H9 (cell line): ENCODE measurements around the gene RASA3. TPM values are rescaled to one million over a fixed set of nuclear protein-coding genes. Genes with fewer than 3 reads are reported as not detected.

ENCODE experiments used
- DNase-seq: peaks from one replicate; pipeline ENCODE4 v3.0.0-alpha.2; 2017
- H2AFZ ChIP-seq: one replicate; pipeline ENCODE4 v1.6.1; 2013; ENCODE audit warnings: mild to moderate bottlenecking, low read length, control low read depth, moderate library complexity
- H2AK5ac ChIP-seq: 2 replicates; pipeline ENCODE4 v1.6.1; 2013; ENCODE audit warnings: low read length, control low read depth, mixed read lengths; ENCODE audit not compliant: insufficient read length
- H2BK120ac ChIP-seq: one replicate; pipeline ENCODE4 v1.6.1; 2013; ENCODE audit warnings: low read depth, mild to moderate bottlenecking, low read length, control low read depth, inconsistent platforms; ENCODE audit not compliant: poor library complexity, severe bottlenecking
- H2BK12ac ChIP-seq: 2 replicates; pipeline ENCODE4 v1.6.1; 2013; ENCODE audit warnings: low read length, control low read depth, mixed read lengths, low read depth; ENCODE audit not compliant: insufficient read length
- H2BK15ac ChIP-seq: 2 replicates; pipeline ENCODE4 v1.6.1; 2013; ENCODE audit warnings: low read depth, low read length, control low read depth
- H2BK20ac ChIP-seq: one replicate; pipeline ENCODE4 v1.6.1; 2013; ENCODE audit warnings: low read depth, mild to moderate bottlenecking, low read length, control low read depth, inconsistent platforms; ENCODE audit not compliant: poor library complexity, severe bottlenecking
- H2BK5ac ChIP-seq: 2 replicates; pipeline ENCODE4 v1.6.1; 2013; ENCODE audit warnings: low read length, control low read depth, mixed read lengths; ENCODE audit not compliant: insufficient read length
- H3K14ac ChIP-seq: 2 replicates; pipeline ENCODE4 v1.6.1; 2013; ENCODE audit warnings: low read length, control low read depth; ENCODE audit not compliant: insufficient read depth
- H3K18ac ChIP-seq: 2 replicates; pipeline ENCODE4 v1.6.1; 2013; ENCODE audit warnings: low read depth, mild to moderate bottlenecking, mixed read lengths, low read length, control low read depth; ENCODE audit not compliant: insufficient read length
- H3K23ac ChIP-seq: 2 replicates; pipeline ENCODE4 v1.6.1; 2013; ENCODE audit warnings: low read length, control low read depth, mixed read lengths, low read depth; ENCODE audit not compliant: insufficient read length
- H3K23me2 ChIP-seq: 2 replicates; pipeline ENCODE4 v1.6.1; 2013; ENCODE audit warnings: low read depth, mild to moderate bottlenecking, mixed read lengths, low read length, control low read depth; ENCODE audit not compliant: insufficient read length, poor library complexity, severe bottlenecking
- H3K27ac ChIP-seq: 2 replicates; pipeline ENCODE4 v1.5.1; 2013; ENCODE audit warnings: low read length, control low read depth, mixed read lengths, low read depth; ENCODE audit not compliant: insufficient read length
- H3K27me3 ChIP-seq: 2 replicates; pipeline ENCODE4 v1.6.1; 2013; ENCODE audit warnings: low read length, control low read depth, inconsistent platforms; ENCODE audit not compliant: insufficient read depth
- H3K4ac ChIP-seq: 2 replicates; pipeline ENCODE4 v1.6.1; 2013; ENCODE audit warnings: low read depth, mild to moderate bottlenecking, control low read depth, inconsistent platforms, low read length, moderate library complexity
- H3K4me1 ChIP-seq: 2 replicates; pipeline ENCODE4 v1.6.1; 2013; ENCODE audit warnings: low read length, control low read depth, inconsistent platforms; ENCODE audit not compliant: insufficient read depth
- H3K4me2 ChIP-seq: 2 replicates; pipeline ENCODE4 v1.6.1; 2013; ENCODE audit warnings: low read length, control low read depth, mixed read lengths; ENCODE audit not compliant: insufficient read length, insufficient read depth
- H3K56ac ChIP-seq: 2 replicates; pipeline ENCODE4 v1.6.1; 2013; ENCODE audit warnings: low read depth, mild to moderate bottlenecking, mixed read lengths, low read length, control low read depth; ENCODE audit not compliant: insufficient read length
- H3K79me1 ChIP-seq: 2 replicates; pipeline ENCODE4 v1.6.1; 2013; ENCODE audit warnings: low read depth, mild to moderate bottlenecking, moderate library complexity, low read length, control low read depth, inconsistent platforms; ENCODE audit not compliant: insufficient read depth, poor library complexity, severe bottlenecking
- H3K79me2 ChIP-seq: 2 replicates; pipeline ENCODE4 v1.6.1; 2013; ENCODE audit warnings: low read length, control low read depth, inconsistent platforms; ENCODE audit not compliant: insufficient read depth
- H3K9ac ChIP-seq: 2 replicates; pipeline ENCODE4 v1.6.1; 2013; ENCODE audit warnings: low read length, control low read depth, mixed read lengths; ENCODE audit not compliant: insufficient read length; ENCODE audit errors: extremely low read depth
- H3K9me3 ChIP-seq: one replicate; pipeline ENCODE4 v1.6.1; 2013; ENCODE audit warnings: low read depth, low read length, inconsistent platforms; ENCODE audit not compliant: control insufficient read depth
- H3T11ph ChIP-seq: one replicate; pipeline ENCODE4 v1.6.1; 2013; ENCODE audit warnings: mild to moderate bottlenecking, low read length, control low read depth, inconsistent platforms
- H4K20me1 ChIP-seq: one replicate; pipeline ENCODE4 v1.6.1; 2013; ENCODE audit not compliant: control insufficient read depth, insufficient read length, insufficient read depth
- H4K5ac ChIP-seq: 2 replicates; pipeline ENCODE4 v1.6.1; 2013; ENCODE audit warnings: low read depth, mild to moderate bottlenecking, mixed read lengths, low read length, control low read depth; ENCODE audit not compliant: insufficient read length
- H4K8ac ChIP-seq: replicated peaks from 2 replicates; pipeline ENCODE4 v1.6.1; 2013; ENCODE audit warnings: low read length, control low read depth, mixed read lengths, low read depth; ENCODE audit not compliant: insufficient read length
- H4K91ac ChIP-seq: 2 replicates; pipeline ENCODE4 v1.6.1; 2013; ENCODE audit warnings: low read depth, mild to moderate bottlenecking, moderate library complexity, mixed read lengths, low read length, control low read depth; ENCODE audit not compliant: insufficient read length
- H3K27ac Mint-ChIP-seq, 3 experiments: 2 replicates in 2 of 3; 3 replicates in 1 of 3; pipeline ENCODE4 v1.8.0; 2020 to 2021; ENCODE audit warnings: mixed read lengths in 3 of 3, mild to moderate bottlenecking in 1 of 3, moderate library complexity in 1 of 3
- H3K27me3 Mint-ChIP-seq: 2 replicates; pipeline ENCODE4 v1.8.0; 2021; ENCODE audit warnings: low read depth, mild to moderate bottlenecking, moderate library complexity, mixed read lengths
- H3K36me3 Mint-ChIP-seq, 3 experiments: 2 replicates in 2 of 3; 3 replicates in 1 of 3; pipeline ENCODE4 v1.8.0; 2020 to 2021; ENCODE audit warnings: low read depth in 3 of 3, mixed read lengths in 3 of 3; ENCODE audit not compliant: insufficient read depth in 1 of 3
- H3K4me1 Mint-ChIP-seq, 2 experiments: 2 replicates each; pipeline ENCODE4 v1.8.0; 2020; ENCODE audit warnings: mixed read lengths in 2 of 2
- H3K4me3 Mint-ChIP-seq, 2 experiments: 2 replicates in 1 of 2; 3 replicates in 1 of 2; pipeline ENCODE4 v1.8.0; 2020 to 2021; ENCODE audit warnings: mild to moderate bottlenecking in 2 of 2, mixed read lengths in 2 of 2, moderate library complexity in 1 of 2
- H3K9me3 Mint-ChIP-seq, 2 experiments: 2 replicates in 1 of 2; 3 replicates in 1 of 2; pipeline ENCODE4 v1.8.0; 2020; ENCODE audit warnings: mild to moderate bottlenecking in 2 of 2, mixed read lengths in 2 of 2, moderate library complexity in 1 of 2
- CTCF ChIP-seq: fragments of 200-600 bp; sonication (generic); conservative IDR thresholded peaks from 3 replicates; pipeline ENCODE4 v1.8.0; 2021; ENCODE audit warnings: antibody characterized with exemption, mild to moderate bottlenecking
- WGBS: extraction: QIAGEN DNeasy Blood & Tissue Kit; methylation state at CpG from one replicate; pipeline ENCODE4 v1.1.7; 2013; ENCODE audit warnings: missing lambda C conversion rate, low lambda C conversion rate, mixed read lengths; ENCODE audit not compliant: insufficient read length; ENCODE audit errors: extremely low coverage; 5-methylcytosine and 5-hydroxymethylcytosine counted together
- total RNA-seq: library from RNA; stranded (reverse); gene quantifications from 2 replicates; pipeline ENCODE4 v1.2.1, GENCODE V29; 2021

The RASA3 gene
- total RNA-seq, 1 experiment from 2014 or later, result 12.3 TPM

GRCh38 chr13:113959198-113959597 lies 173.2 kb downstream of the RASA3 start:
- Histone ChIP-seq H2BK15ac (no peak overlapping the region), H2AFZ (no peak overlapping the region), H3K79me2 (no peaks in the 10 kb centered on the region), H2BK120ac (no peak overlapping the region), H3K79me1 (no peaks in the 10 kb centered on the region), H4K20me1 (no peaks in the 10 kb centered on the region), H3K4me2 (no peak overlapping the region), H3K27ac (no peak overlapping the region), H4K8ac (no peak overlapping the region), H2BK20ac (no peak overlapping the region), H4K5ac (no peak overlapping the region), H3K9ac (no peak overlapping the region), H3K9me3 (peaks cover 19% of the 10 kb centered on the region), H3T11ph (no peak overlapping the region), H3K27me3 (no peaks in the 10 kb centered on the region), H3K23ac (no peak overlapping the region), H3K4me1 (no peaks in the 10 kb centered on the region), H2AK5ac (no peak overlapping the region), H3K23me2 (no peaks in the 10 kb centered on the region), H4K91ac (no peak overlapping the region), H3K18ac (no peak overlapping the region), H3K56ac (no peak overlapping the region), H3K4ac (no peak overlapping the region), H2BK12ac (no peak overlapping the region), H2BK5ac (no peak overlapping the region), H3K14ac (no peak overlapping the region)
- no peak for TF ChIP-seq CTCF
- Mint-ChIP-seq H3K9me3 (peaks cover 67 to 74% of the 10 kb centered on the region in 2 experiments), H3K4me3 (no peak overlapping the region), H3K36me3 (peaks cover 20 to 44% (median 25%) of the 10 kb centered on the region in 3 experiments), H3K4me1 (no peaks in the 10 kb centered on the region), H3K27me3 (peaks cover 33% of the 10 kb centered on the region), H3K27ac (no peak overlapping the region)
- WGBS, result no CpG with 5 or more reads among the region's 1 CpG
- no peak for DNase-seq
